Ovary (tissue), 9 donors: ENCODE results near the gene THEMIS. TPM values are rescaled to one million over a fixed set of nuclear protein-coding genes. Genes with fewer than 3 reads are reported as not detected.

Experiments used
- DNase-seq, 5 donors: peaks; one replicate each; pipeline ENCODE4 v3.0.0-alpha.2; 2019 to 2020
- H3K27ac ChIP-seq, 2 donors: fragments of 200-600 bp; one replicate each; pipeline versions ENCODE4 v1.5.1 to v1.8.0; 2019 to 2022
- H3K27me3 ChIP-seq: fragments of 200-600 bp; one replicate; pipeline ENCODE4 v1.8.0; 2022
- H3K36me3 ChIP-seq: fragments of 200-600 bp; sonication (generic); one replicate; pipeline ENCODE4 v1.5.1; 2019
- H3K4me1 ChIP-seq: one replicate; pipeline ENCODE4 v1.8.1; 2013; ENCODE audit warnings: mild to moderate bottlenecking, moderate library complexity; ENCODE audit not compliant: insufficient read depth
- H3K4me3 ChIP-seq: fragments of 200-600 bp; sonication (generic); one replicate; pipeline ENCODE4 v1.5.1; 2017
- H3K9me3 ChIP-seq, 2 donors: fragments of 200-600 bp in 1 of 2; sonication (generic) in 1 of 2; one replicate each; pipeline versions ENCODE4 v1.5.1 to v1.8.1; 2013 to 2019; ENCODE audit warnings: mild to moderate bottlenecking in 1 of 2, moderate library complexity in 1 of 2
- CTCF ChIP-seq, 3 donors: fragments of 450-650 bp in 2 of 3; fragments of 200-600 bp in 1 of 3; IDR thresholded peaks; one replicate each; pipeline versions ENCODE4 v1.5.1 to v1.8.0; 2016 to 2022; ENCODE audit warnings: antibody characterized with exemption in 3 of 3, mild to moderate bottlenecking in 1 of 3
- EP300 ChIP-seq: sonication (generic); formaldehyde crosslinking; IDR thresholded peaks from one replicate; pipeline ENCODE4 v1.6.1; 2017; ENCODE audit warnings: antibody characterized with exemption
- POLR2A ChIP-seq: fragments of 450-650 bp; IDR thresholded peaks from one replicate; pipeline ENCODE4 v1.6.1; 2017; ENCODE audit warnings: antibody characterized with exemption, mild to moderate bottlenecking, moderate library complexity
- WGBS, 3 donors: extraction: QIAGEN DNeasy Blood & Tissue Kit in 1 of 3; methylation state at CpG; one replicate each; pipeline versions ENCODE4 v1.1.5 to v1.1.7; 2013 to 2017; 5-methylcytosine and 5-hydroxymethylcytosine counted together
- intact Hi-C, 4 donors: fragments of 100-400 bp; cut with DNase I; formaldehyde crosslinking; loops; one replicate each; pipeline versions ENCODE4 v1.11.0 to v1.15.1; 2022 to 2023
- polyA plus RNA-seq, 2 donors: library from polyadenylated mRNA; stranded (reverse); fragments of 200-250 nt in 1 of 2; fragments of 350-450 nt in 1 of 2; fragmentation: Illumina TruSeq in 1 of 2; extraction: RNeasy Lipid Tissue Mini Kit (QIAGEN cat#74804) in 1 of 2; gene quantifications; one replicate each; pipeline ENCODE4 v1.2.3, GENCODE V29; 2013 to 2014
- total RNA-seq, 7 donors: library from RNA; depleted of rRNA in 2 of 7; stranded (reverse); fragments of >200 nt in 2 of 7; fragmentation: NEBNext Ultra II Directional in 3 of 7; extraction: Animal tissue kit (Norgen Biotek cat#: 25700) in 3 of 7; gene quantifications; one replicate each; pipeline versions ENCODE4 v1.1.0 to v1.2.4, GENCODE V29; 2016 to 2023
- donor health status: DM: no; HTN: no; CAD: no; lungs with moderate emphysema.
- donor health status: DM: no; HTN: no; CAD: no.
- donor health status: Bipolar disorder and iron deficiency.
- donor health status: DM: yes; HTN: yes; CAD: no.
- donor health status: DM: no; HTN: no; CAD: no.
- donor health status: DM: yes; HTN: yes; CAD: no.

The THEMIS gene
- total and polyA plus RNA-seq, 9 donors: 0.05 to 0.87 (median 0.40) TPM; not detected in 1

GRCh38 chr6:127858727-127859391, 42.0 kb downstream of the THEMIS start:
- Histone ChIP-seq H3K36me3 (no peaks in the 10 kb centered on the region), H3K4me1 (no peaks in the 10 kb centered on the region), H3K27me3 (no peaks in the 10 kb centered on the region), H3K4me3 (no peak overlapping the region), H3K9me3 (no peaks in the 10 kb centered on the region), H3K27ac (no peak overlapping the region)
- intact Hi-C loops: no loop called here
- 80 to 83% (median 81%) methylated on average over 4 of the region's 4 CpGs for WGBS, 3 donors
- DNase-seq: no peak
- no peak for TF ChIP-seq EP300
- no peak for TF ChIP-seq CTCF (IDR thresholded peaks at IDR 0.05)
- TF ChIP-seq POLR2A: no peak

- 57 to 71% (median 63%) methylated on average over 1 of the region's 1 CpG for WGBS, 3 donors
- Histone ChIP-seq H3K27ac (no peak overlapping the region), H3K4me1 (no peaks in the 10 kb centered on the region), H3K27me3 (no peaks in the 10 kb centered on the region), H3K4me3 (no peak overlapping the region), H3K9me3 (no peaks in the 10 kb centered on the region), H3K36me3 (no peaks in the 10 kb centered on the region)
- intact Hi-C loops: no loop called here
- no peak for DNase-seq
- TF ChIP-seq CTCF (IDR thresholded peaks at IDR 0.05): no peak
Observed at GRCh38 chr6:127857051-127857637, 43.7 kb downstream of the THEMIS start.

- Histone ChIP-seq H3K27me3 (no peaks in the 10 kb centered on the region), H3K36me3 (no peaks in the 10 kb centered on the region), H3K4me3 (no peak overlapping the region), H3K4me1 (no peaks in the 10 kb centered on the region), H3K9me3 (no peaks in the 10 kb centered on the region), H3K27ac (no peak overlapping the region)
- peak in 1 of 5 donors; percentile 17 for DNase-seq
- TF ChIP-seq CTCF (IDR thresholded peaks at IDR 0.05) (peak in 1 of 3 donors; percentile 20), POLR2A (no peak)
- 35 to 53% (median 43%) methylated on average over 4 of the region's 4 CpGs for WGBS, 3 donors
- intact Hi-C loops: no loop called here
Observed at GRCh38 chr6:127855542-127856159, 45.2 kb downstream of the THEMIS start.

DNA sequence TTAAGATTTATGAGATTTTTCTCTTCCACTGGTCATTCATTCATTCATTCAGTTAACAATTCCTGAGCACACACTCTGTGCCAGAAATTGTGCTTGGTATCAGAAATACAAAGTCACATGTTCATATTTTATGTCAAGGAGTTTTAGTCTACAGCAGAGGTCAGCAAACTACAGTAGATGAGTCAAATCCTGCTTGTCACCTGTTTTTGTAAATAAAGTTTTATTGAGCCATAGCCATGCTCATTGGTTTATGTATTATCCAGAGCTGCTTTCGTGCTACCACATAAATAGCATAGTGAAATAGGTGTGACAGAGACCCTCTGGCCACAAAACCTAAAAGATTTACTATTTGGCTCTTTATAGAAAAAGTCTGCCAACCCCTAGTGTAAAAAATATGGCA, 46.8 kb downstream of the THEMIS start:
- DNase-seq: no peak
- no peaks in the 10 kb centered on the region for H3K27me3 ChIP-seq
- no peaks in the 10 kb centered on the region for H3K4me1 ChIP-seq
- intact Hi-C loops: no loop called here
- no peak overlapping the region for H3K27ac ChIP-seq
- 96 to 98% (median 98%) methylated on average over 1 of the region's 1 CpG for WGBS, 3 donors
- no peaks in the 10 kb centered on the region for H3K9me3 ChIP-seq
- H3K36me3 ChIP-seq: no peaks in the 10 kb centered on the region
- TF ChIP-seq POLR2A (no peak), CTCF (IDR thresholded peaks at IDR 0.05) (no peak), EP300 (no peak)
- H3K4me3 ChIP-seq: no peak overlapping the region
